ENCODE data around the gene DKC1. TPM values are rescaled to one million over a fixed set of nuclear protein-coding genes. Genes with fewer than 3 reads are reported as not detected.

DKC1 gene
- total RNA-seq, 1 experiment from 2014 or later = 160 TPM

GRCh38 chrX:154800478-154801210 is 38.0 kb downstream of the DKC1 start:
- no peak for DNase-seq
- no peaks in the 10 kb centered on the region for H4K20me1 ChIP-seq (ENCODE audit: control insufficient read depth, insufficient read depth, insufficient read length)
- no peak overlapping the region for H2AFZ ChIP-seq (ENCODE audit: low read length)
- no peak overlapping the region for H3K27ac ChIP-seq (ENCODE audit: insufficient read length, low read depth, low read length)
- Mint-ChIP-seq H3K27me3 (ENCODE audit: low read depth) (peaks cover 29% of the 10 kb centered on the region), H3K4me3 (no peak overlapping the region), H3K36me3 (ENCODE audit: insufficient read depth in 1 of 3, low read depth in 3 of 3) (peaks cover 0 to 3% (median 0%) of the 10 kb centered on the region in 3 experiments; a peak in 5 of 7 replicates), H3K4me1 (peaks cover 17 to 33% of the 10 kb centered on the region in 2 experiments), H3K9me3 (peaks cover 66 to 75% of the 10 kb centered on the region in 2 experiments), H3K27ac (no peak overlapping the region)
- H3K14ac ChIP-seq (ENCODE audit: insufficient read depth, low read length) = no peak overlapping the region
- no peak overlapping the region for H2BK5ac ChIP-seq (ENCODE audit: insufficient read length, low read length)
- peaks cover 5% of the 10 kb centered on the region; the same call in 1 of the 2 replicates for H3K27me3 ChIP-seq (ENCODE audit: insufficient read depth, low read length)
- H4K8ac ChIP-seq (replicated peaks; ENCODE audit: insufficient read length, low read depth, low read length) = no peak overlapping the region
- H3K23ac ChIP-seq (ENCODE audit: insufficient read length, low read depth, low read length) = no peak overlapping the region
- H2BK20ac ChIP-seq (ENCODE audit: low read depth, low read length, poor library complexity, severe bottlenecking) = no peak overlapping the region
- no peak overlapping the region for H2BK12ac ChIP-seq (ENCODE audit: insufficient read length, low read depth, low read length)
- H2AK5ac ChIP-seq (ENCODE audit: insufficient read length, low read length) = no peak overlapping the region
- no CpG with 5 or more reads among the region's 8 CpGs for WGBS (ENCODE audit: extremely low coverage, insufficient read length, low lambda C conversion rate)
- no peak overlapping the region for H4K91ac ChIP-seq (ENCODE audit: insufficient read length, low read depth, low read length)
- no peaks in the 10 kb centered on the region; the same call in 1 of the 2 replicates for H3K4me1 ChIP-seq (ENCODE audit: insufficient read depth, low read length)
- peaks cover 5% of the 10 kb centered on the region for H3K23me2 ChIP-seq (ENCODE audit: insufficient read length, low read depth, low read length, poor library complexity, severe bottlenecking)
- H3K18ac ChIP-seq (ENCODE audit: insufficient read length, low read depth, low read length) = no peak overlapping the region
- H3K79me2 ChIP-seq (ENCODE audit: insufficient read depth, low read length) = no peaks in the 10 kb centered on the region
- H2BK120ac ChIP-seq (ENCODE audit: low read depth, low read length, poor library complexity, severe bottlenecking) = no peak overlapping the region
- no peak overlapping the region for H3K4ac ChIP-seq (ENCODE audit: low read depth, low read length)
- H3K9me3 ChIP-seq (ENCODE audit: control insufficient read depth, low read depth, low read length) = peaks cover 28% of the 10 kb centered on the region
- H3K56ac ChIP-seq (ENCODE audit: insufficient read length, low read depth, low read length) = no peak overlapping the region
- H3K9ac ChIP-seq (ENCODE audit: extremely low read depth, insufficient read length, low read length) = no peak overlapping the region
- H4K5ac ChIP-seq (ENCODE audit: insufficient read length, low read depth, low read length) = no peak overlapping the region
- H3T11ph ChIP-seq (ENCODE audit: low read length) = no peak overlapping the region
- TF ChIP-seq CTCF (conservative IDR thresholded peaks at IDR 0.05) = no peak
- H3K4me2 ChIP-seq (ENCODE audit: insufficient read depth, insufficient read length, low read length) = no peak overlapping the region
- H2BK15ac ChIP-seq (ENCODE audit: low read depth, low read length) = no peak overlapping the region
- H3K79me1 ChIP-seq (ENCODE audit: insufficient read depth, low read depth, low read length, poor library complexity, severe bottlenecking) = no peaks in the 10 kb centered on the region

Measured in H9 (cell line).